Posterior cingulate gyrus (tissue), 11 donors: ENCODE data around the gene TMA7B.

Source experiments
- DNase-seq, 10 donors: peaks; one replicate each; pipeline versions ENCODE4 v3.0.0 to v3.0.0-alpha.2; 2020 to 2021; ENCODE audit warnings: mixed read lengths in 3 of 10
- intact Hi-C: fragments of 100-400 bp; cut with DNase I; formaldehyde crosslinking; loops from one replicate; pipeline ENCODE4 v1.15.1; 2023

The TMA7B gene

GRCh38 chr22:39932166-39932565, 28.0 kb upstream of the TMA7B start:
- intact Hi-C loops: no loop called here
- DNase-seq: no peak

DNA sequence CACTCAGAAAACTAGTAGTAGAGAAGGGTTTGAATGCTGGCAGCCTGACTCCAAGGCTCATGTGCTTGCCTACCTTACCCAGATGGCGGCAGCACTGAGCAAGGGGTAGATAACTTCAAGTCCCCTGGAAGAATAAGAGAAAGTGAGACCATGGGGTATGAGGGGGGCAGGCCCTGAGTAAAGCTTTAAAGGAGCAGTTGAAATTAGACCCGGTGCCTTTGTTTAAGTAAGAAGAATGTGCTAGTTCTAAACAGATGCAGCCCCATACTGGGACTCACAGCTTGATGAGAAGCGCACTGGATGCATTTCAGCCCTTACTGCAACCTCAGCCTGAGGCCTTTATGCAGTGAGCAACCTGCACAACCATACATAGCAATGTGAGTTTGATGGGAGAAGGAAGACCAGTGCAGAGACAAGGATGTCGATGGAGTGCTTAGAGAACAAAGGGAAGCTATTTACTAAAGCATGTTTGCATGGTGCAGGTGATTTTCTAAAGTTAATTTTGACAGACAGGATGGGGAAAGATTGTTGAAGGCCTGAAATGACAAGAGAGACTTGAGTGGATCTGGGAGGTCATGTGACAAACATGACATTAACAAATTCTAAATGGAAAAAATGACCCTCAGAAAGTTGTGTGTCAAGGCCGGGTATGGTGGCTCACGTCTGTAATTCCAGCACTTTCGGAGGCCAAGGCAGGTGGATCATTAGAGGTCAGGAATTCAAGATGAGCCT, 27.1 kb upstream of the TMA7B start:
- intact Hi-C loops: no loop called here
- no peak for DNase-seq

DNA sequence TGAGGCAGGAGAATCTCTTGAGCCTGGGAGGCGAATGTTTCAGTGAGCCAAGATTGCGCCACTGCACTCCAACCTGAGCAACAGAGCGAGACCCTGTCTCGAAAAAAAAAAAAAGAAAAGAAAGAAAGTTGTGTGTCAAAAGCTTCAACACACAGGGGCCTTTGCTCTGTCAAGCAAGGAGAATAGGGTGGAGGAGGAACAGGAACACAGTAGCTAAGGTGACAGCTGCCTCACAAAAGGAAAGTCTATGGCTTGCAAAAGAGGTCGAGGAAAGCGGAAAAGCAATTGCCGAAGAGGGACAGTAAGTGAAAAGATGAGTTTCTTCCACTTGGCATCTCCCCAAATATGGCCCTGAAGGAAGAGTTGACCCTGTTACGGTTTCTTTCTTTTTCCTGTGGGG, 26.5 kb upstream of the TMA7B start:
- intact Hi-C loops: no loop called here

DNA sequence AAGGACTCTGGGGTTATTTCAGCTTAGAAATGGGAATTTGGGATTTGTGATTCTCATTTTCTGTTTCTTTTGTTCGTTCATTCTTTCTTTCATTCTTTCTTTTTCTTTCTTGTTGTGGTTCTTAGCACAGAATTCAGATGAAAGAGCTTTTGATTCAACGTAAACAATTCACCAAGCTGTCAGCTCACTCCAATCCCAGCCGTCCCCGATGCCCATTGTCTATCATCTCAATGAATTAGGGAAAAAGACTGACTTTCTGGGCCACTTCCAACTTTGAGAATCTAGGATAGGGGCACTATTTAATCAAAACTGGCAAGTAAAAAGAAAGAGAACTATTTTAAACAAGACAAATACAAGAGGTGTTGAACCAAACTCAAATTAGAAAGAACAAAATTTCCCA, 25.1 kb upstream of the TMA7B start:
- peak in 1 of 10 donors; percentile 43 for DNase-seq
- intact Hi-C loops: no loop called here

More for the DNA sequence above, 26.5 kb upstream of the TMA7B start:
- no peak for DNase-seq

- intact Hi-C loops: no loop called here
- no peak for DNase-seq
Measured at GRCh38 chr22:39935612-39936011, 24.6 kb upstream of the TMA7B start.

DNA sequence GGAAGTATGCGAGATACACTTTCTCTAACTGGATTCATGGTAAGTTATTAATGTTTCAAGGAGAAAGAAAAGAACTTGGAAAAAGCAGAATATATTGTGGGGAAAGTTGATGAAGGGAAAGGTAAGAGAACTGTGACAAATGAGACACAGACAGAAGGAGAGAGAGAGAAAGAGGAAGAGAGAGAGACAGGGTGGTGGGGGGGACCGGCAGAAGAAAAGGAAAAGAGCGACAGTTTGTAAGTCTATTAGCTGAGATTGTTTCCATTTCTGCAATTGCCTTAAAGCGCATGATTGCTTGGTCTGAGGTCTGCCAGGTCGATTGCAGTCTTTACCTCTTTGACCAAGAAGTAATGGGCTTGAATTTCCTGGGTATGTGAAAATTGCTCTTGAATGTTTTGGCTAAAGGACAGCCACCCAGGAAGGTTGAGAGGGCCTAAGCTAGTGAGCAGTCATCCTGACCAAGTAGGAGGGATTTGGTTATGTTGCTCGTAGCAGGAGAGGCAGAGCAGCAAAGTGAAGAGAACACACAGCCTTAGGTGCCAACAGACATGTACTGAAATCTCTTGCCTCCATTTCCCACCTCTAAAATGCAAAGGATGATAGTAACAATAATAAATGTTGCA, 23.6 kb upstream of the TMA7B start:
- intact Hi-C loops: no loop called here
- no peak for DNase-seq

GRCh38 chr22:39937906-39938305, 22.3 kb upstream of the TMA7B start:
- intact Hi-C loops: no loop called here

GRCh38 chr22:39938509-39939111, 21.6 kb upstream of the TMA7B start:
- no peak for DNase-seq
- intact Hi-C loops: no loop called here

More at GRCh38 chr22:39937906-39938305, 22.3 kb upstream of the TMA7B start:
- DNase-seq: no peak

GRCh38 chr22:39939830-39940229, 20.4 kb upstream of the TMA7B start:
- intact Hi-C loops: no loop called here
- no peak for DNase-seq

- no peak for DNase-seq
- intact Hi-C loops: no loop called here
Measured at GRCh38 chr22:39940757-39941305, 19.4 kb upstream of the TMA7B start.

GRCh38 chr22:39941601-39942000, 18.6 kb upstream of the TMA7B start:
- intact Hi-C loops: no loop called here
- no peak for DNase-seq

DNA sequence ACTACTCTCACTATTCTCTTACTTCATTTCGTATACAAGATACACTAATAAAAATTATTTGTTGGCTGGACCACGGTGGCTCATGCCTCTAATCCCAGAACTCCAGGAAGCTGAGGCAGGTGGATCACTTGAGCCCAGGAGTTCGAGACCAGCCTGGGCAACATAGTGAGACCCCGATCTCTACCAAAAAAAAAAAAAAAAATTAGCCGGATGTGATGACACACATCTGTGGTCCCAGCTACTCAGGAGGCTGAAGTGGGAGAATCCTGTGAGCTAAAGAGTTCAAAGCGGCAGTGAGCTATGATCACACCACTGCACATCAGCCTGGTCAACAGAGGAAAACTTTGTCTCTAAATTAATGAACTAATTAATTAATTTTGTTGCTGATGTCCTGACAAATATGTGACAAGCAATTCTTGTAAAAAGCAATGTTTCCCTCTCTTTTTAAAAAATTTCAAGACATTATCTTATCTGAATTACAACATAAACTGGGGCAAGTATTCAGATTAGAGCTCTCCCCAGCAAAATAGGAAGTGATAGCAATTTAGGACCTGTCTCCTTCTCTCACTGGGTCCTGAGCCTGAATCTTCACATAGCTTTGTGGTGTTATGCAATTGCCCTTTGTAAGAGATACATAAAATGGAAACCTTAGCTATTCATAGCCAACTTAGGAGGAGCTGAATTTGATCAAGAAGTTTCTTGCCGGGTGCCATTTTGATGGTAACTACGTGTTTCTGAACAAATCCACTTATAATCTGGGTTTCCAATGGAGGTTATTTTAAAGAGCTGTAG, 17.6 kb upstream of the TMA7B start:
- no peak for DNase-seq
- intact Hi-C loops: no loop called here

DNA sequence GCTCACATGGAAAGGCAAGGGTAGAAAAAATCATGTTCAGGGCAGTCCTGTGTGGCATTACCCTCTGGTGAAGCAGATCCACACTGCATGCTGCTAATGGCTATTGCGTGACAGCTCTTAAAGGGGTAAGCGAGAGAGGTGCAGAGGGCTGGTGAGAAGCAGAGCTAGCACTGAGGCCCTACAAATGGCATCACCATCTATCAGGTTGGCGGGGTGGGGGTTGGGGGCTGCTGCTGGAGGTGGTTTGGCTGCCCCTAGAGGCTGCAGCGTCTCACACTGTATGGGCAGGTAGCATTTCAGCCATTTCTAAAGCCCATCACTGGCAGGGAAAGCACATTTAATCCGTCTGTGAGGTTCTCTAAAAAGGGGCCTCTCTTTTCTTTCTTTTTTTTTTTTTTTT, 16.9 kb upstream of the TMA7B start:
- intact Hi-C loops: no loop called here

GRCh38 chr22:39943953-39944872, 16.0 kb upstream of the TMA7B start:
- no peak for DNase-seq
- intact Hi-C loops: no loop called here

More for the DNA sequence above, 16.9 kb upstream of the TMA7B start:
- DNase-seq: no peak

GRCh38 chr22:39946126-39946502, 14.1 kb upstream of the TMA7B start:
- intact Hi-C loops: no loop called here
- no peak for DNase-seq

DNA sequence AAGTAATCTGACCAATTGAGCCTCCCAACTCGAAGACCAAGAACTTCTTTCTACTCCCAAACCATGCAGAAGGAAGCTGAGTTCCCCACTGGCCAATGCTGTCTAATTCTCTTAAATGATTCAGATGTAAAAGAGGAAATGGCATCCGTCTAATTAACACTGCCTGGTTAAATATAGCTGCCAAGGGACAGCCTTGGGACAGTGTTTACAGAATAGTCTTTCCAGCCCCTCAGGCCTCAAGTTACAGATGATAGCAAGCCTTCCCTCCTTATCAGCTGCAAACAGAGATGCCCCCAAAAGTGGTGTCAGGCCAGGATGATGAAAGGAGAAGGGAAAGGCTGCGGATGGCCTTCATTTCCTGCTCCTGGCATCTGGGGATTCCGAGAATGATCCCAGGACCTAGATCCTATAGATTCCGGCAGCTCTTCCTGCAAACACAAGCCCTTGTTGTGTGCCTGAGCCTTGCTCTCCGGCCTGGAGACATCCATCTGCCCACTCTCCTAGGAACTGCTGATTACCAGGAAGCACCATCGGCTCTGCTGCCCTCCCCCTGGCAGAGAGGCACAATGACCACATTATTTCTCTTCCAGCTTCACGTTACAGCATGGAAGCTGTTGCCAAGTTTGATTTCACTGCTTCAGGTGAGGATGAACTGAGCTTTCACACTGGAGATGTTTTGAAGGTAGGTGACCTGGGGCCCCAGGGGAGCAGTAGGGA, 13.5 kb upstream of the TMA7B start:
- DNase-seq: peak in 1 of 10 donors; percentile 83
- intact Hi-C loops: no loop called here

DNA sequence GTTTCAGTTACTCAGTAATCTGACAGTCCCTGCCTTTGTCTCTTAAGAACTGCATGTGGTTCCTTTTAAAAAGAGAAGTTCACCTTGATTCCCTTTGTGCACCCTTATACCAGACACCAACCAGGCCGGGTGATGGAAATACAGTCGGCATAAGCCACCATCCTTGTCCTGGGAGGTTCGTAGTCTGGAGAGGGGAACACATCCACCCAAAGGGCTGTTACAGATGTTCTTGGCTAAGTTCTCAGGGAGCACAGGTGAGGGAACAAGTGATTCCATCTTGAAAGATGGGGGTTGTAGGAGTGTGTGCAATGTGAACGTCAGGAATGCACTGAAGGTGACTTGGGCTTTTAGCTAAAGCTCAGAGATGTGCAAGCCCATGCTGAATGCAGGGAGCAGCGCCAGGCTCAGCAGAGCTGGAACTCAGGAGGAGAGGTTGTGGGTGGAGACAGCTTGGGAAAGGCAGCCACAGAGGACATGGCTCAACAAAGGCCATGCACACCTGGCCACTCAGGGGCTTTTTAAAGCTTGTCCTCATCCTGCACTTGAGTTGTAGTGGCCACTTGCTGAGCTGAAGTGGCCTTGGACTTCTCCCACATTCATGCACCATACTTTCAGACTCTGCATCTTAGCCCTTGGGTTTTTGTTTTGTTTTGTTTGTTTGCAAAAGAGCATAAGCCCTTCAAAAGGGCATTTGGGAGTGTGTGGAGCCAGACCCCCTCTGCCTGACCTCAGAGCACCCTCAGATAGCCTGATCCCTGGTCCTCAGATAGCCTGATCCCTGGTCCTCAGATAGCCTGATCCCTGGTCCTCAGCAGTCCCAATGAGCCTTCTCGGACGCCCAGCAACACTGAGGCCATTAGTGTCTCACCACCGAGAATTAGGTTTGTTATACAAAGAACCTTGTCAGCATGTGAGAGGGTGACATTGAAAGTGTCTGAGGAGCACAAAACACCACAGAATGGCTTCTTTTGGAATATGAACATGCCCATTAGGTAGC, 12.7 kb upstream of the TMA7B start:
- peak in 1 of 10 donors; percentile 71 for DNase-seq

More for the DNA sequence above, 12.7 kb upstream of the TMA7B start:
- intact Hi-C loops: no loop called here
